SW 1271 (cell line): Measurements from ENCODE around the gene POLR2F.

Source experiments
- DNase-seq, 2 experiments: peaks; one replicate each; lab custom pipeline; 2025; lab: John Stamatoyannopoulos, UW

Gene POLR2F

DNA sequence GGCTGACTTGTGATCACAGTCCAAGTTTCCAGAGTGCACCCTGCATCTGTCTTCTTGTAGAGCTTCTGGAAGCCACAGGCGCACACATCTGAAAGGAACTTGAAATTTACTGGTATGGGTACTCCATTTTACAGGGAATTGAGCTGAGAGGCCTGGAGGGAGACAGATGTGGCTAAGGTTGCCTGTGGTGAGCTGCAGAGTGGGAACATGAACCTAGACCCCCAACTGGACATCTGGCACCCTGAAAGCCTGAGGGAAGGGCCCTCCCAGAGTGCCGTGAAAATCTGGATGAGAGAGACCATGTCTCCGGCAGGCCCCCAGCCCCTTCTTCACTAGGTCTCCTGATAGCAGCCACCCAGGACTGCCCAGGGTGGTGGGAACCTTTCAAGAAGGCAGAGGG lies 53.4 kb downstream of the POLR2F start:
- no peak for DNase-seq

DNA sequence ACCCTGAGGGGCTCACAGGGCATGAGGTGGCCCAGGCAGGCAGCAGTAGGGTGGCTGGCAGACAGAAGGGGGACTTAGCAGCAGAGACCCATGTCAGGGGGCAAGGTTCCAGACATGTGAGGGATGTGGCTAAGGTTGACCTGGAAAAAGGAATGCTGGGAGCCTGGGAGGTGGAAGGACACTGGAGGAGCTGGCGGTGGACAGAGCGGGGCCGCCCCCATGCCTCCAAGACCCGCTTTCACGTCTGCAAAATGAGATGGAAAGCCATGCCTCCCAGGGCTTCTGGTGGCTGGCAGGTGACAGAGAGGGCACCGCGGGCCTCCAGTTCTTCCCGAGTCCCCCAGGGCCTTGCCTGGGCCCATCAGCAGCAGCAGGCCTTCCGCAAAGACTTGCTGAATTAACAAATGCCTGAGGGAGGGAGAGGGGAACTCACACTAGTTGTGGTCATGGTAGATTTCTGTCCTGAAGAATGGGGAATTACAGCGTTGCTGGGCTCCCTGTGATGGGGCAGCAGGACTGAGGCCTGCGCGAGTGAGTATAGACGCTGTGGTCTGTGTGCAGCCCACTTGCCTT lies 53.9 kb downstream of the POLR2F start:
- no peak for DNase-seq

DNA sequence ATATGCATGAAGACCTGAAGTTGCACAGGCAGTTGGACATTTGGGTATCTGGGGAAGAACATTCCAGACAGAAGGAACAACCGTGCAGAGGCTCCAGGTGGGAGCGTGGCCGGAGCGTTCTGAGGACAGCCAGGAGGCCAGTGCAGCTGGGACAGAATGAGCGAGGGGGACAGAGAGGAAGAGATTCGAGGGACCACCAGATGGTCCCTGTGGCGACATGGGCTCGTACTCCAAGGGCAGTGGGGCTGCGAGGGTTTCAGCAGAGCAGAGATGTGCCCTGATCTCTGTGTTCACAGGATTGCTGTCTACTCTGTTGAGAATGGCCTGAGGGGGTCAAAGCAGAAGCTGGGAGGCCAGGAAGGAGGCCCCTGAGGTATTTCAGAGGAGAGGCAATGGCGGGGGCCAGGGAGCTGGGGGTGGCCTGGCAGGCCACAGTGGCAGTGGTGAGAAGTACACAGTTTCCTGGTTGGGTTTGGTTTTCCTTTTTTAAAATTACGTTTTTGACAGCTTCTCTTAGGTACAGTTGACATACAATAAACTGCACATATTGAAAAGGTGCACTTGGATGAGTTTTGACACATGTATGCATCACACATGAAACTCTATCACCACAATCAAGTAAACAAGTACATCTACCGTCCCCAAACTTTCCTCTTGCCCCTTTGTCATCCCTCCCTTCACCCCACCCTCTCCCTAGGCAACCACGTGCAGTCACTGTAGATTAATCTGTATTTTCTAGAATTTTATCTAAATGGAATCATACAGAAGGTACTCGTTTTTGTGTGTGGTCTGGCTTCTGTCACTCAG lies 55.7 kb downstream of the POLR2F start:
- no peak for DNase-seq

DNA sequence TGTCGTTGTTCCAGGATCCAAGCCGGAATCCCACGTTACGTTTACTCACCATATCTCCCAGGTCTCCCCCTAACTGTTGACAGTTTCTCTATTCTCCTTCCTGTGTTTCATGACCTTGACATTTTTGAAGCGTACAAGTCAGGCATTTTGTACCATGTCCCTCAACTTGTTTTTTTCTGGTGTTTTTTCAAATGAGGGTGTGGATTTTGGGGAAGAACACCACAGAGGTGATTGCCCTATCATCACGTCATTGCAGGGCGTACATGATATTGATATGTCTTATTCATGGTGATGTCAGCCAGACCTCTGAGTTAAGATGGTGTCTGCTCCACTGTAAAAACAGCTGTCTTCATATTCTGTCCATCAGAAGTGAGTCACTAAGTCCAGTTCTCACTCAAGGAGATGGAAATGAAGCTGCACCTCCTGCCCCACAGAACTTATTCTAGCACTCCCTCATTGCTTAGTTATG lies 59.1 kb downstream of the POLR2F start:
- no peak for DNase-seq

DNA sequence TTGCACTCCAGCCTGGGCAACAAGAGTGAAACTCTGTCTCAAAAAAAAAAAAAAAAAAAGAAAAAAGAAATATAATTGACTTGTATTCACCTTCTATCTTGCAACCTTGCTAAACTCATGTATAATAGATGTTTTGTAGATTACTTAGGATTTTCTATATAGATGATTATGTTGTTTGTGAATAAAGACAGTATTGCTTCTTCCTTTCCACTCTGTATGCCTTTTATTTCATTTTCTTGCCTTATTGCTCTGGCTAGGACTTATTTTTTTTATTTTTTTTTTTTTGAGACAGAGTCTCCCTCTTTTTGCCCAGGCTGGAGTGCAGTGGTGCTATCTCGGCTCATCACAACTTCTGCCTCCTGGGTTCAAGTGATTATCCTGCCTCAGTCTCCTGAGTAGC lies 60.6 kb downstream of the POLR2F start:
- no peak for DNase-seq

DNA sequence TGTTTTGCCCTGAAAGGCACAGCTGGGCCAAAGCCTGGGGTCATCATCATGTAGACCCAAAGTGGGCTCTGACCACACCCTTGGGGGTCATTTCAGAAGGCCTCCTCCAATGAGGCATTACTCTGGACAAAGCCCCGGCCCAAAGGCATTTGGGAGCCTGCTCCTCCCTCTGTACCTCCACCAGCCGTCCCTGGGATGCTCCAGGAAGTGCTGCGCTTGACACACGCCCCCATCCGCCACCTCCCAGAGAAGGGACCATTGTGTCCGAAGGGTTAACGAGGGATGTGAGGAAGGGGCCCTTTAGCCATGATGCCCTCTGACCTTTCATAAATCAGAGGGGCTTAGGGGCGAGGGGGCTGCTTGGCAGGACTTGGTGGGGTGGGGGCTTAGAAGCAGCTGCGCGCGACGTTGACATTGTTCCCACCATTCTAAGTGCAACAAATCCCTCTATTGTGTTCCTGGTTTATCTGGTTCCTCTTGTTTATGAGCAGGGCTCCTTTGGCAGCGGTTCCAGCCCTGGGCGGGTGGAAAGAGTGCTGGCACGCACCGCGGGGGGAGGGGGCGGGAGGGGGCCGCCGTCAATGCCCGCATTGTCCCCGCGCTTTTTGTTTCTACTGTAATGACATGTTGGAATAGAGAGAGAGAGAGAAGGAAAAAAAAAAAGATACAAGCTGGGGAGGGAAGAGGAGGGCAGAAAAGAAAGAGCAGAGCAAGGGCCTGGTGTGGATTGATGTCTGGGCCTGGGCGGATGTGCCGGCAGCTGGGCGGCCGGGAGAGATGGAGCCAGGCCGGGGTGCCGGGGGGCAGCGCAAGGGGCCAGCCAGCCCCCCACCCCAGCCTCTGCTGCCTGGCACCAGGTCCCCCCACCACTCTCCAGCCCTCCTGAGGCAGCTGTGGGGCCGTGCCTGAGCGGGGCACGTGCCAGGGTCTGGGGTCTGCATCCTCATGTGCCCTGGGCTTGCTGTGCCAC lies 63.0 kb downstream of the POLR2F start:
- DNase-seq, result no peak

DNA sequence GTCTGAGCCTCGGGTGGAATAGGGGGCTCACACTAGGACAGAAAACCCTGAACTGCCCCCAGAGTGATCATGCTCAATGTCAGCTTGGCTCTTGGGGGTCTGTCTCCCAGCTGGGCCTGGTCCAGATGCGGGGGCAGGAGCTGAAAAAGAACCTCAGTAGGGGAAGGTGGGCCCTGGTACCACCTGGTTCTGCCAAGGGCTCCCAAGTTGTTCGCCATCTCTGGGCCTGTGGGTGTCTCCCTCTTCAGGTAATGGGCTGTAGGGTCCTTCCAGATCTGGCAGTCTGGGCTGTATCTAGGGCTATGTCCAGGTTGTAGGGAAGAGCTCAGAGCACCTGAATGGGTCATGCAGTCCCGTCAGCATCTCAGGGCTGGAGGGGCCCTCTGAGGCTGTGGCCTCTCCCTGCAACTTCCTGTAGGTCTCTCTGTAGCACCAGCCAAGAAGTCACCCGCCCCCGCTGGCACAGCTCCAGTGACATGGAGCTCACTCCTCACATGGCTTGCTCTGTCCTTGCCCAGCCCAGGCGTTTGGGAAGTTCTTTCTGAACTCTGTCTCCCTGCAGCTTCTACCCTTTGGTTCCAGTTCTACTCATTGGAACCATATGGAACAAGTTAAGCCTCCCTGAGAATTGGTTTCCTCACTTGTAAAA lies 63.9 kb downstream of the POLR2F start:
- no peak for DNase-seq

DNA sequence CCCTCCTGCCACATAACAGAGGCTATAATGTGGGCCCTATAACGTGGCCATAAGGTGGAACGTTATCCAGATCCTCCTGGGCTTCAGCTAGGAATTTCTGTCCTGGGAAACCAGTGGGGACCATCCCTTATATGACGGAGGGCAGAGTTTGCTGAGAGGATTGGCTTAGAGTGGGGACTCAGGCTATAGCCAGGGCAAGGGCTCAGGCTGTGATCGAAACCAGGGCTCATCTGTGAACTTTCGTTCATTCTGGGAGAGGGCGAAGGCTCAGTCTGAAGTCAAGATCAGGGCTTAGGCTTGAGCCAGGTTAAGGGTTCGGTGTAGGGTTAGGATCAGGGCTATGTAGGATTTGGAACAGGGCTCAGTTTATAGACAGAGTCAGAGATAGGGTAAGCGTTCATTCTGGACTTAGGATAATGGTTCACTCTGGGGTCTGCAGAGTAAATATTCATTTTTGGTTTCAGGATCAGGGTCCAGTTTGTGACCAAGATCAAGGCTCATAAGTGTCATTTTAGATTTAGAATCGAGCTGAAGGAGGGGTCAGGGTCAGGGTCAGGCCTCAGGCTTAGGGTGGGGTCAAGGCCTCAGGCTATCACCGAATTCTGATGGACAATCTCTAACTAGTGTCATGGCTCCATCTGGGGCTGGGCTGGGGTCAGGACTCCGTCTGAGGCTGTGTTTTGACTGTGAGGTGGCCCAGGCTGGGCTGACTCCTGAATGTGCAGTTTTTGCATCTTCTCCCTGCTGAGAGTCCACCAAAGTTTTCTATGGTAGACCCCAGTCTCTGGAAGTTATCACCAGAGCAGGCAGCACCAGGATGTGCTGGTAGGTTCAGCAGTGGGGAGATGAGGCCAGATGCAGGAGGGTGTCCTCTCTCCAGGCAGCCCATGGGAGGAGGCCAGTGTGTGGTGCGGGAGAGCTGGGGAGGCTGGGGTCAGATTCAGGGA lies 64.7 kb downstream of the POLR2F start:
- DNase-seq, result no peak
